DND-41 (cell line): ENCODE results near the gene C4orf36.

Experiments used
- ATAC-seq: fragments of 200-7000 bp; cut with Tn5 transposase; 3 replicates; pipeline ENCODE4 v1.9.1; 2021; ENCODE audit warnings: low read depth; ENCODE audit not compliant: insufficient read depth
- DNase-seq: peaks from one replicate; pipeline ENCODE4 v3.0.0-alpha.2; 2020
- H2AFZ ChIP-seq: 2 replicates; pipeline ENCODE4 v1.6.0; 2012; ENCODE audit warnings: low read depth, low read length
- H3K27ac ChIP-seq: 2 replicates; pipeline ENCODE4 v1.5.1; 2012; ENCODE audit warnings: low read length, inconsistent platforms
- H3K27me3 ChIP-seq: fragments of 200-600 bp; sonication (generic); 2 replicates; pipeline ENCODE4 v1.6.0; 2012; ENCODE audit warnings: low read length, mild to moderate bottlenecking, inconsistent platforms; ENCODE audit not compliant: insufficient read depth, poor library complexity
- H3K36me3 ChIP-seq: 2 replicates; pipeline ENCODE4 v1.5.1; 2012; ENCODE audit warnings: low read length, inconsistent platforms; ENCODE audit not compliant: insufficient read depth
- H3K4me1 ChIP-seq: 2 replicates; pipeline ENCODE4 v1.5.1; 2012; ENCODE audit warnings: mild to moderate bottlenecking, low read length; ENCODE audit not compliant: insufficient read depth
- H3K4me2 ChIP-seq: 2 replicates; pipeline ENCODE4 v1.6.0; 2012; ENCODE audit warnings: mild to moderate bottlenecking, moderate library complexity, low read length, inconsistent platforms; ENCODE audit not compliant: insufficient read depth
- H3K4me3 ChIP-seq, 2 experiments: fragments of 200-600 bp in 1 of 2; shearing (Covaris generic) in 1 of 2; 2 replicates each; pipeline ENCODE4 v1.5.1; 2012 to 2016; ENCODE audit warnings: inconsistent platforms in 2 of 2, low read length in 2 of 2, mild to moderate bottlenecking in 2 of 2, low read depth in 1 of 2, moderate library complexity in 1 of 2
- H3K79me2 ChIP-seq: 2 replicates; pipeline ENCODE4 v1.6.0; 2012; ENCODE audit warnings: low read length, inconsistent platforms; ENCODE audit not compliant: insufficient read depth
- H3K9ac ChIP-seq: 2 replicates; pipeline ENCODE4 v1.6.0; 2012; ENCODE audit warnings: low read depth, mild to moderate bottlenecking, inconsistent platforms, low read length, moderate library complexity
- H3K9me3 ChIP-seq: 2 replicates; pipeline ENCODE4 v1.5.1; 2012; ENCODE audit warnings: low read length, moderate library complexity, mild to moderate bottlenecking, inconsistent platforms; ENCODE audit not compliant: insufficient read depth, severe bottlenecking
- H4K20me1 ChIP-seq: 2 replicates; pipeline ENCODE4 v1.6.0; 2012; ENCODE audit warnings: low read length; ENCODE audit not compliant: insufficient read depth
- CTCF ChIP-seq: IDR thresholded peaks from 2 replicates; pipeline ENCODE4 v1.5.1; 2012; ENCODE audit warnings: borderline replicate concordance, low read length, moderate library complexity, mild to moderate bottlenecking; ENCODE audit not compliant: poor library complexity, severe bottlenecking; ENCODE audit errors: extremely low read depth
- EZH2 ChIP-seq: IDR thresholded peaks from 3 replicates; pipeline ENCODE4 v1.6.1; 2012; ENCODE audit warnings: borderline replicate concordance, low read depth, mild to moderate bottlenecking, moderate library complexity, low read length, inconsistent platforms; ENCODE audit not compliant: severe bottlenecking

Gene C4orf36

DNA sequence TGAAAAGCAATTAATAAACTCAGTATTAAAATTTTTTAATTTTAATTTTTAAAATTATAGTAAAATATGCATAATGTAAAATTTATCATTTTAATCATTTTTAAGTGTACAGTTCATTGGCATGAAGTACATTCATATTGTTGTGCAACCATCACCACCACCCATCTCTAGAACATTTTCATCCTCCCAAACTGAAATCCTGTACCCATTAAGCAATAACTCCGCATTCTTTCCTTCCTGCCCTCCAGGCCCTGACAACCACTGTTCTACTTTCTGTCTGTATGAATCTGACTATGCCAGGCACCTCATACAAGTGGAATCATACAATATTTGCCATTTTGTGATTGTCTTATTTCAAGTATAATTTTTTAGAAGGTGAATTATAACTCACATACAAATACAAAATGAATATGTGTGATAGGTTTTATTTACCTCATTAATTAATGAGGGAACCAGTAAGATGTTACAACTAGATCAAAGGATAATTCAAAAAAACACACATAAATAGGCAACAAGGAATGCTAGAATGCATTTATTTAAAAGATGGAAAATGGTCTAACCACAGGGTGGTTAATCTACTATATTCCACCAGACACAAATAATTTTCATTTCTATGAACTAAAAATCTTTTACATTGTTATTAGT is 29.5 kb upstream of the C4orf36 start:
- Histone ChIP-seq H4K20me1 (no peaks in the 10 kb centered on the region), H3K4me3 (no peak overlapping the region), H2AFZ (no peak overlapping the region), H3K4me2 (no peak overlapping the region), H3K36me3 (no peaks in the 10 kb centered on the region), H3K27me3 (no peaks in the 10 kb centered on the region), H3K9ac (no peak overlapping the region), H3K9me3 (no peaks in the 10 kb centered on the region), H3K27ac (no peak overlapping the region), H3K79me2 (no peaks in the 10 kb centered on the region), H3K4me1 (0 out of 2 replicates have a peak, but pooled peaks cover 2% of the 10 kb centered on the region)
- ATAC-seq (no peak), DNase-seq (no peak)
- no peak for TF ChIP-seq CTCF
- no peak for TF ChIP-seq EZH2

- no peak overlapping the region for H2AFZ ChIP-seq
- H3K9ac ChIP-seq: no peak overlapping the region
- H4K20me1 ChIP-seq: no peaks in the 10 kb centered on the region
- H3K27ac ChIP-seq: no peak overlapping the region
- H3K4me1 ChIP-seq: 0 out of 2 replicates have a peak, but pooled peaks cover 2% of the 10 kb centered on the region
- H3K4me2 ChIP-seq: no peak overlapping the region
- no peaks in the 10 kb centered on the region for H3K9me3 ChIP-seq
- ATAC-seq: no peak
- no peaks in the 10 kb centered on the region for H3K36me3 ChIP-seq
- no peak for DNase-seq
- no peak overlapping the region for H3K4me3 ChIP-seq
- TF ChIP-seq CTCF (no peak), EZH2 (no peak)
- no peaks in the 10 kb centered on the region for H3K79me2 ChIP-seq
- H3K27me3 ChIP-seq: no peaks in the 10 kb centered on the region
Observed at GRCh38 chr4:86919561-86920223, 27.5 kb upstream of the C4orf36 start.

GRCh38 chr4:86918539-86919072 is 26.4 kb upstream of the C4orf36 start:
- H3K79me2 ChIP-seq: no peaks in the 10 kb centered on the region
- H3K36me3 ChIP-seq: no peaks in the 10 kb centered on the region
- H3K9ac ChIP-seq: no peak overlapping the region
- no peak overlapping the region for H3K4me2 ChIP-seq
- no peak for ATAC-seq
- H3K27me3 ChIP-seq: no peaks in the 10 kb centered on the region
- H2AFZ ChIP-seq: no peak overlapping the region
- 0 out of 2 replicates have a peak, but pooled peaks cover 2% of the 10 kb centered on the region for H3K4me1 ChIP-seq
- DNase-seq: no peak
- no peak overlapping the region for H3K4me3 ChIP-seq
- no peak for TF ChIP-seq CTCF
- no peak for TF ChIP-seq EZH2
- H3K27ac ChIP-seq: no peak overlapping the region
- no peaks in the 10 kb centered on the region for H3K9me3 ChIP-seq
- H4K20me1 ChIP-seq: no peaks in the 10 kb centered on the region
